Measurements from ENCODE around the gene AK2. TPM values are rescaled to one million over a fixed set of nuclear protein-coding genes. Genes with fewer than 3 reads are reported as not detected.

AK2 gene
- total RNA-seq, result 209 and 227 TPM in 2 replicates

DNA sequence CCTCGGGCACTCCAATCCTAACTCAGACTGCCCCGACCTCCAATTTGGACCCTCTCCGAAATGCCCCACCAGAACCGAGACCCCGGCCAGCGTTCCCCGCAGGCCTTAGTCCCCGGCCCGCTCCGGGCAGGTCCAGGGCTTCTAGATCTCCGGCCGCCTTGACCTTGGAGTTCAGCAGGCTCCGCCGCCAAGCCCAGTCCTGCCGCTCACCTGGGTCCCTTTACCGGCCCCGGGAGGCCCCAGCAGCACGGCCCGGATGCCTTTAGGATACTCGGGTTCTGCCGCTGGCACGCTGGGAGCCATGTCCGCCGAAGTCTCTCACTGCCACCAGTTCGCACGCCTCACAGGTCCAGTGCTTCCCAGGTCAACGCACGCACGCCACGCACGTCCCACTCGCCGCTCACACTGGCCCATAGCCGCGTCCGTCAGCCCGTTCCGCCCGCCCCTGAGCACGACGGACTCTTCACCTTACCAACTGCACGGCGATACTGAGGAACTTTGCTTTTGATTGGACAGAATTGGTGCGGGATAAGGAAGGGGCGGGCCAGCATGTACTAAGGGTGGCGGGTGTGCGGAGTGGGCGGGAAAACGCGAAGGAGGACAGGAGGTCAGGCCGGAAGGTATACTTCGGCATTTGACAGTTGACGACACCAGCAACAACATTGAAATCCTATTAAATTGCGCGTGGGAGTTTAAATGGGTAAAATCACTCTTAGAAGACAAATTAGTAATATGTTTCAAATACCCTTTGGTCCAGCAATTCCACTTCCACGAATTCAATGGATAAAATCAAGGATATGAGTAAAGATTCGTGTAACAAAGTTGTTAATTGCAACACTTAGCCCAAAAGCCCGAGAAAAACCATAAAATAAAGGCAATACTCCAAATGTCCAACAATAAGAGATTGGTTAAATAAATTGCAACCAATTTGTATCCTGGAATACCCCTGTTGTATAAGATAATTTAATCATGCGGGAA is at the start of gene AK2:
TSS of gene AK2 (minus strand) at position 358 of the 978 bp plus-strand sequence. CDS start at position 303, 55 bp downstream.

GRCh38 chr1:33080885-33081553 is 44.3 kb upstream of the AK2 start, which contains the start of gene AZIN2:
TSS of gene AZIN2 (plus strand) at chr1:33081153. CDS start at chr1:33082250, 1,097 bp downstream.

GRCh38 chr1:32964461-32965250 is 72.0 kb downstream of the AK2 start, which contains the start of gene RNF19B:
TSS of gene RNF19B (minus strand) at chr1:32964809. CDS start at chr1:32964685, 124 bp downstream.

Other genes with a start within 250 kb of the AK2 start
- gene YARS1, start 219.5 kb downstream of the AK2 start, total RNA-seq, result 234 and 277 TPM in 2 replicates
- gene S100PBP, start 219.2 kb downstream of the AK2 start, total RNA-seq, result 70.5 and 74.5 TPM in 2 replicates
- 0.22 and 1.9 TPM in 2 replicates for gene FNDC5, start 166.0 kb downstream of the AK2 start, total RNA-seq
- not detected in 2 replicates for gene HPCA, start 150.4 kb downstream of the AK2 start, total RNA-seq
- 53.0 and 70.0 TPM in 2 replicates for gene TMEM54, start 135.5 kb downstream of the AK2 start, total RNA-seq
- 19.5 and 24.0 TPM in 2 replicates for gene RNF19B, start 72.1 kb downstream of the AK2 start, total RNA-seq
- gene AZIN2, start 44.3 kb upstream of the AK2 start, total RNA-seq, result 4.7 and 8.0 TPM in 2 replicates
- 1.4 and 1.7 TPM in 2 replicates for gene TRIM62, start 145.2 kb upstream of the AK2 start, total RNA-seq
- 1.7 and 2.0 TPM in 2 replicates for gene ZNF362, start 219.6 kb upstream of the AK2 start, total RNA-seq

Data from uterine smooth muscle cell (primary cell).